Left ventricle myocardium inferior (tissue), 1 donor: ENCODE measurements around the gene PPL. TPM values are rescaled to one million over a fixed set of nuclear protein-coding genes. Genes with fewer than 3 reads are reported as not detected.

ENCODE experiments used
- DNase-seq: peaks from one replicate; pipeline ENCODE4 v3.0.0-alpha.2; 2020
- H3K27ac ChIP-seq: fragments of 200-600 bp; replicated peaks from 2 replicates; pipeline ENCODE4 v1.8.0; 2021
- H3K27me3 ChIP-seq: fragments of 200-600 bp; 2 replicates; pipeline ENCODE4 v1.8.0; 2021; ENCODE audit warnings: low read depth
- H3K36me3 ChIP-seq: fragments of 200-600 bp; 2 replicates; pipeline ENCODE4 v1.8.0; 2021
- H3K4me1 ChIP-seq: fragments of 200-600 bp; 2 replicates; pipeline ENCODE4 v1.8.0; 2021
- H3K4me3 ChIP-seq: fragments of 200-600 bp; 2 replicates; pipeline ENCODE4 v1.8.0; 2021; ENCODE audit warnings: mild to moderate bottlenecking, moderate library complexity
- H3K9me3 ChIP-seq: fragments of 200-600 bp; replicated peaks from 2 replicates; pipeline ENCODE4 v1.8.0; 2021
- intact Hi-C: fragments of 100-400 bp; cut with micrococcal nuclease; formaldehyde crosslinking; loops from one replicate; pipeline ENCODE4 v1.11.0; 2022
- total RNA-seq: library from RNA; stranded (reverse); fragmentation: NEBNext Ultra II Directional; extraction: Animal tissue kit (Norgen Biotek cat#: 25700); gene quantifications from one replicate; pipeline ENCODE4 v1.2.1, GENCODE V29; 2021
- TF ChIP-seq, protein P1 (sequence below): fragments of 200-600 bp; IDR thresholded peaks from 2 replicates; pipeline ENCODE4 v1.8.0; 2021; ENCODE audit warnings: antibody characterized with exemption, mild to moderate bottlenecking, borderline replicate concordance
- donor health status: DM: no; HTN: yes; CAD: no; lungs with severe emphysema.

Gene PPL
- total RNA-seq, 1 donor from 2014 or later = 7.6 TPM

DNA sequence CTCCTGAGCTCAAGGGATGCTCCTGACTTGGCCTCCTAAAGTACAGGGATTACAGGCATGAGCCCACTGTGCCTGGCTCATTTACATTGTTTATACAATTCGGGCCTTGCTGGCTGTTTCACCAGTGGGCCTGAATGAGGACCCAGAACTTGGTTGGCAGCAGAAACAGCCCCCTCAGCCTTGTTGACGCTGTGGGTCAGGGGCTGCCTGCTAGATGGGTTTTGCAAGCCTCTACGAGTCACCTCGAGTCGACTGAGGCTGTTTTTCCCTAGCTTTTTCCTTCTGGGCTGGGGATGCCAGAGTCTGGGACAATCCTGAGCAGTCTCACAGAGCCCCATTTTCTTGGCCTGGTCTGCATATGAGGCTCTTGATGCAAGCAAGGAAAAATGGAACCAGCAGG lies 16.1 kb downstream of the PPL start:
- no peak for DNase-seq
- no peaks in the 10 kb centered on the region for H3K36me3 ChIP-seq
- no peaks in the 10 kb centered on the region for H3K9me3 ChIP-seq
- intact Hi-C loops = no loop called here
- H3K4me1 ChIP-seq = peaks cover 7% of the 10 kb centered on the region
- no peaks in the 10 kb centered on the region for H3K27me3 ChIP-seq
- TF ChIP-seq, protein P1, sequence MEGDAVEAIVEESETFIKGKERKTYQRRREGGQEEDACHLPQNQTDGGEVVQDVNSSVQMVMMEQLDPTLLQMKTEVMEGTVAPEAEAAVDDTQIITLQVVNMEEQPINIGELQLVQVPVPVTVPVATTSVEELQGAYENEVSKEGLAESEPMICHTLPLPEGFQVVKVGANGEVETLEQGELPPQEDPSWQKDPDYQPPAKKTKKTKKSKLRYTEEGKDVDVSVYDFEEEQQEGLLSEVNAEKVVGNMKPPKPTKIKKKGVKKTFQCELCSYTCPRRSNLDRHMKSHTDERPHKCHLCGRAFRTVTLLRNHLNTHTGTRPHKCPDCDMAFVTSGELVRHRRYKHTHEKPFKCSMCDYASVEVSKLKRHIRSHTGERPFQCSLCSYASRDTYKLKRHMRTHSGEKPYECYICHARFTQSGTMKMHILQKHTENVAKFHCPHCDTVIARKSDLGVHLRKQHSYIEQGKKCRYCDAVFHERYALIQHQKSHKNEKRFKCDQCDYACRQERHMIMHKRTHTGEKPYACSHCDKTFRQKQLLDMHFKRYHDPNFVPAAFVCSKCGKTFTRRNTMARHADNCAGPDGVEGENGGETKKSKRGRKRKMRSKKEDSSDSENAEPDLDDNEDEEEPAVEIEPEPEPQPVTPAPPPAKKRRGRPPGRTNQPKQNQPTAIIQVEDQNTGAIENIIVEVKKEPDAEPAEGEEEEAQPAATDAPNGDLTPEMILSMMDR = no peak
- no peak overlapping the region for H3K4me3 ChIP-seq
- no peak overlapping the region for H3K27ac ChIP-seq

DNA sequence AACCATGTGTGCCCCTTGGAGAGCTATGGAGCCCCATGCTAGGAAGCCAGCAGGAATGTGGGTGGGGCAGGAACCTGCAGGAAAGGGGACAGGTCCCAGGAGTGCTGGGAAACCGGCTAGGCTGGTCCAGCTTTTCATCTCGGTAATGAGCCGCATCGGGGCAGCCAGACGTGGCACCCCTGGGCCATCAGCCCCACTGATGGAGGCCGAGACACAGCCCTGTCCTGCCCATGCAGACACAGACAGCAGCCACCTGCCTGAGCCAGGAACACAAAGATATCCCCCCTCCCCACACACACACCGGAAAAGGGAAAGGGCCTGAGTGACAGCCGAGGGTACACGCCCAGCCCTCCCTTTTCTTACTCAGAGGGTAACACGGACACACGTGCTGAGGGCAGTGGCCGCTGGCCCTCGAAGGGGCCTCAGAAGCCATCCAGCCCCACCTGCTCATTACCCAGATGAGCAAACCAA lies 18.1 kb downstream of the PPL start:
- no peak for DNase-seq
- no peak overlapping the region for H3K27ac ChIP-seq
- no peaks in the 10 kb centered on the region for H3K27me3 ChIP-seq
- intact Hi-C loops = no loop called here
- H3K4me3 ChIP-seq = no peak overlapping the region
- no peaks in the 10 kb centered on the region for H3K9me3 ChIP-seq
- TF ChIP-seq, protein P1 = no peak
- H3K4me1 ChIP-seq = peaks cover 3% of the 10 kb centered on the region
- no peaks in the 10 kb centered on the region for H3K36me3 ChIP-seq

DNA sequence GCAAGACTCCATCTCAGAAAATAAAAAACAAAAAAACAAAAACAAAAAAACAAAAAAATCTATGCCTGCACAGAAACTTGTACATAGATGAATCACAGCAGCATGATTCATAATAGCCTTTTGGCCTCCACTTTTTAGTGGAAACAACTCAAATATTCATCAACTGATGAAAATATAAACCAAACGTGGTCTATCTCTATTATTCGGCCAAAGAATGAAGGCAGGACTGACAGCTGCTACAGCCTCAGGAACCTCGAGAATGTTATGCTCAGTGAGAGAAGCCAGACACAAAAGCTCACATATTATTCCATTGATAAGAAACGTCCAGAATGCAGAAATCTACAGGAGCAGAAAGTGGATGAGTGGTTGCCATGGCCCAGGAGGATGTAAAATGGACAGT lies 19.8 kb downstream of the PPL start:
- H3K36me3 ChIP-seq = no peaks in the 10 kb centered on the region
- H3K9me3 ChIP-seq = no peaks in the 10 kb centered on the region
- peaks cover 6% of the 10 kb centered on the region for H3K4me1 ChIP-seq
- H3K27ac ChIP-seq = no peak overlapping the region
- H3K4me3 ChIP-seq = no peak overlapping the region
- DNase-seq = no peak
- TF ChIP-seq, protein P1 = no peak
- no peaks in the 10 kb centered on the region for H3K27me3 ChIP-seq
- intact Hi-C loops = no loop called here

DNA sequence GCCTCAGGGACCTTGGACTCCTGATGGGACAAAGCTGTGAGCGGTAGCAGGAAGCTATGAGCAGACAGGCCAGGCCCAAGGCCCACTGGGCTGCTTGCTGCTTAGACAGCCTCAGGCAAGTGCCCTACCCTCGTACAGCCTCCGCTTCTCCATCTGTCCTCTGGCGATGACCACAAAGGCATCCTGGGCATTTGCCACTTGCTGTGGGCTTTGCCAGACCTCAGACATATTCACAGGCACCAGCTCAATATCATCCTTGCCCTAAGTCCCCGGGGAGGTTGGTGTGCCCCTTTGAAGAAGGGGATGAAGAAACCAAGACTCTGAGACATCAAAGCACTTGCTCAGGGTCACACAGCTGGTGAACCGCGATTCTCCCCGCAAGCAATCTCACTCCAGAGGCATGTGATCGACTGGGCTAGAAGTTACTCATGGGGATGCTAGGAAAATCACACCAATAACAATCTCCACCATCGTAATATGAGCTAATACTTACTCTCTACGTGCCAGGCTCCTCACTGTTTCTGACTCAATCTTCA lies 21.7 kb downstream of the PPL start:
- Histone ChIP-seq H3K4me1 (peaks cover 6% of the 10 kb centered on the region), H3K27me3 (no peaks in the 10 kb centered on the region), H3K36me3 (no peaks in the 10 kb centered on the region), H3K4me3 (no peak overlapping the region), H3K27ac (no peak overlapping the region), H3K9me3 (no peaks in the 10 kb centered on the region)
- TF ChIP-seq, protein P1 = no peak
- no peak for DNase-seq
- intact Hi-C loops = no loop called here

DNA sequence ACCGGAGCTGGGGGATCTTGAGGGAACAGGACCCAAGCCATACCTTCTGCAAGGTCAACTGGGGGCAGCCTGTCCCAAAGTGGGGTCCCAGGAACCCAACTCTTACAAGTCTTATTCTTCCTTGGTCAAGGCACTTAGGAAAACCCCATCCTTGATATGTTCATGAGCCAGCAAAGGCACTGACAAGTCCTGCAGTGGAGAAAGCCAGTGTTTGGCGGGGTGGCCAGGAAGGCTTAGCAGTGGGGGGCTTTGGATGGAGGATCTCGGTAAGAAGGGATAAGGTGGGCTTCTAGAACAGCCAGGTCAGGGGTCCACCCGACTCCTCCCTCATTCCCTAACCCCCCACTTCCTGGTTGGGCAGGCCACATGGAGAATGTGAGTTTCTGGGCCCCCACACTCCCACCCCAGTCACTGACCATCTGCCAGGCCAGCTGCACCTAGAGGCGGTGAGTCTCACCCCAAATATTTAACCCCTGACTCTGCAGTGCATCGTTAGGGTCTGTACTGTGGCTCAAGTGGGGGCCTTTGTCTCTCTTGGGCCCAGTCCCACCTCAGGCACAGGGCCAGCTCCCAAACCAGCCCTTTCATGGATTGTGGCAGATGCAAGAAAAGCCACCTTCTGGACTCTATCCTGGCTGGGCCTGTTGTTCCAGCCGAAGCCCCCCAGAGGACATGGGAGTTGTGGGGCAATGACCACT lies 22.3 kb downstream of the PPL start:
- TF ChIP-seq, protein P1 = no peak
- no peak overlapping the region for H3K27ac ChIP-seq
- intact Hi-C loops = no loop called here
- DNase-seq = no peak
- H3K27me3 ChIP-seq = no peaks in the 10 kb centered on the region
- no peaks in the 10 kb centered on the region for H3K36me3 ChIP-seq
- H3K4me1 ChIP-seq = peaks cover 6% of the 10 kb centered on the region
- no peaks in the 10 kb centered on the region for H3K9me3 ChIP-seq
- H3K4me3 ChIP-seq = no peak overlapping the region
